Stimulated activated CD4-positive, alpha-beta T cell treated with anti-CD3 and anti-CD28 coated beads, TNF-alpha, amount 100 ng/mL, for 24 hours (primary cell): ENCODE results near the gene AUTS2.

Source experiments
- DNase-seq, 3 experiments: peaks; one replicate each; pipeline ENCODE4 v3.0.0-alpha.2; 2020; ENCODE audit warnings: low read depth in 3 of 3

AUTS2 gene

DNA sequence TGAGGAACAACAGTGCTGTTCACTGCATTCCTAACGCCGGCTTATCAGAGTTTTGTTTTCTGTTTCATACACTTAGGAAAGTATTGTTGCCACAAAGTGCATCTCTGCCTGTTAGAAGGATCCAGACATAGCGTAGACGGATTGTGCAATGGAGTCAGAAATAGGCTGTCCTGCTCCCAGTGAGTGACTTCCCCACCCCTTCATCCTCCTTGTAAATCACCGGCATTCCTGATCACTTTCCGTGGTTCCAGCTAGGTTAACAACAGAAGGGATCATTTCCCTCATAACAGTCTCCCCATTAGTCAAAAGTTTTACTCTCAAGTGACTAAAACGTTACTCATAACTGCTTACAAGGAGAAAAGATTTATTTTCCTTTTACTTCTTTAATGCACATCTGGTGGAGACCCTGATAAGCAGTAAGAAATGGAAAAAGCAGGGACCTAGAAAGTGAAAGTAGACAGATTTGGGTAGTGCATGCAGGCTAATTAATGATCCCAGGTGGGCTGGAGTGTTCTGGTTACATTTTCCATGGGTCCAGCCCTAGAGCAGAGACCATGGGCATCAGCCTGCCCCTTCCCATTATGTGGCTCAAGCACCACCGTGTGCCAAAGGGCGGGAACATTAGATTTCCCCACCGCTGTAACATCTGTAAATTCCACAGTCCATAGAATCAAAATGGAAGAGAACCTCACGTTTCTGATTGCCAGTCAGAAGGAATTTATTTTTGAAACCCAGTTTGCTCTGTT lies 1138.6 kb downstream of the AUTS2 start:
- no peak for DNase-seq

GRCh38 chr7:70738151-70738885 lies 1140.0 kb downstream of the AUTS2 start:
- no peak for DNase-seq

DNA sequence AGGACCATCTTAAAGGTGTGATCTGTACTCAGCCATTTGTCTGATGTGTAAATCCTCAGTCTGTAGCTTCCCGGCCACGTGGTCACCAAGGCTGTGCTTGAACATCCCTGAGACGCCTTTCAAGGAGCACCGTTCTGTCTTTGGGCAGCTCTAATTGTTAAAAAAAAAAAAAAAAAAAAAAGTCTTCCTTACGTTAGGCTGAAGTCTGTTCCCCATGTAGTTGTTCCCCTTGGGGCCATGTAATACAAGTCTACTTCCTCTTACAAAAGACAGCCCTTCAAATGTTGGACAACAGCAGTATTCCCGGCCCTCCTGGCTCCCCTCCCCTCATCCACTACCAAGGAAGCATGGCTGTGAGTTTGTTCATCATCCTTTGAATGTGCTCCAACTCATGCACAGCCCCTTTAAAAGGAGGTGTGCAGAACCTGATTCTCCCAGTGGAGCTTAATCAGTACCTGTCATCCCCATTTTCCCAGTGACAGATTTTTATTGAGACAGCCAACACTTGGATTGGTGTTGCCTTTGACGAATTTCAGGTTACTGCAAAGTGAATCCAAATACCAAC lies 1141.5 kb downstream of the AUTS2 start:
- no peak for DNase-seq

- no peak for DNase-seq
These were observed 1143.4 kb downstream of the AUTS2 start for GRCh38 chr7:70741666-70742065.

GRCh38 chr7:70743531-70744325 lies 1145.5 kb downstream of the AUTS2 start:
- no peak for DNase-seq

DNA sequence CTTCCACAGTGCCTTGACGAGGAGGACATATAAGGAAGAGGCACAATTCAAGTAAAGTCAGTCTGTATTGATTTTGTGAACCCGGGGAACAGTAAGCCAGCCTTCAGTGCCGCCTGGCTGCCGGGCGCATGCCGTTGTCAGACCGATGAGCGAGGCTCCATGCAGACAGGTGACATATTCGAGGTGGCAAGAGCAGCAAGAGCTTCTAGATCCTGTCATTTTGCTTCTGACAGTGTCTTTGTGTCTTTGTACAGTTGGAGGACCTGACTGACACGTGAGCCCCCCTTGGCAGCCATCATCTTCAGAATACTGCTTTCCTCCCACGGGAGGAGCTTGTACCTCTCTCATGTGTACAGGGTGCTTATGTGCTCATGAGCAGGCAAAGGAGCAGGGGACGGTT lies 1146.2 kb downstream of the AUTS2 start:
- DNase-seq = no peak

DNA sequence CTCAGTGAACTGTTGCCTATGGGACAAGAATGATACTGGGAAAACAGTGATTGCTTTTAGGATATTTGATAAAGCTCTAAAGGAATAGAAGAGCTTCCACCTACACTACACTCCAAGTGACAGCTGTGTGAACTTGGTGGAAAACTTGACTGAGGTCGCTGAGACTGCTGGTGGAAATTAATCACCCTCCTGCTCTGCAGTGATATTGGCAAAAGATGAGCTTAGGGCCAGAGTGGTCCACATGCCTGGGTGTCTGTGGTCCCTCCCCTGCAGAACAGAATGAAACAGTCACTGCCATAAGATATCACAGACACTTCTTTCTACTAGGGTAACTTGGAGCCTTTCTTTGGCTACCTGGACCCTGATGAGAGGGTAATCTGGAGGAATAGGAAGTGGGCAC lies 1151.6 kb downstream of the AUTS2 start:
- no peak for DNase-seq

DNA sequence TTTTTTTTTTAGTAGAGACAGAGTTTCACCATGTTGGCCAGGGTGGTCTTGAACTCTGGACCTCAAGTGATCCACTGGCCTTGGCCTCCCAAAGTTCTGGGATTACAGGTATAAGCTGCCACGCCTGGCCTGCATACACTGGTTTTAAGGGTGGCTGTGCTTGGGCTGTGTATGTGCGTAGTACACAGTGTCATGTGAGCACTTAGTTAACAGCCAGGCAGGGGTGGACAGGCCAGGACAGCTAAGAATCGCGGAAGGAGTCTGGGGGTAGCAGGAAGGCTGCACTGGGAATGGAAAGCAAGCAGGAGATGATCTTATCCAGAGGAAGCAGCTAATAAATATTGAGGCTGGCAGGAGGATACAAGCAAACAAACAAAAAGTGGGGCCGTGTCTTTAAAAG lies 1153.6 kb downstream of the AUTS2 start:
- no peak for DNase-seq

DNA sequence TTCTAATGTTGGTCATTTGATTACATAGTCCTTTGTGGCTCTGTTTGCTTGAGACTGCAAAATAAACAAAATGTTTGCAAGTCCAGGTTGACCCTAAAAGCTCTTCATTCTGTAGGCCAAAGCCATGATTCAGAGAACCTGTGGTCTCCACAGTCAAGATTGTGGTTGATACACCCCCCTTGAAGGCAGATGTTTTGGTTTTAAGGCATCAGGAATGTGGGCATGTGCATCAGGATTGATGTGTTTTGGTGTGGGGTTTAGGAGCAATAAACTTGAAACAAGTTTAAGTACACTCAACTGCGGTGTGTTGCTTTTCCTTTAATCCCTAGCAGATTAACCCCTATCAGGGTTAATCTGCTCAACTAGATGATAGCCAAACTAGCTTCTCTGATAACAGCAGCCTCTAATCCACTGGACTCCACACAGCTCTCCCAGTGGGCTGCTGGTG lies 1154.5 kb downstream of the AUTS2 start:
- DNase-seq = no peak

GRCh38 chr7:70756789-70757188 lies 1158.5 kb downstream of the AUTS2 start:
- no peak for DNase-seq

DNA sequence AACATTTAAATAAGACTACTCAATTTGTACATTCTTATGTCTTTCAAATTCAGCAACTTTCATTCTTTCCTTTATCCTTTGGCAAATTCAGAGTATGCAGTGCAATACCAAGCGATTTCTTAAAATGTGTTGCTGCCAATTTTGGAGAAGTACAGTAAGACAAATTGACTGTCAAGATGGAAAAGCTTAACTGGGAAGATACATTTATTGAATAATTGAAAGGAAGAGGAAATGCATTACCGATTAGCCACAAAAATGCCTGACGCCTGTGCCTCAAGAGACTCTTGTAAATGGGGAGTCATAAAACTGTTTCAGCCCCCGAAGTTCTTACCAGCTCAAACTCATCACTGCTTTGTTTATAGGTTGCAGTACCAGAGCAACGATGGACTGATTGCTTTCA lies 1160.4 kb downstream of the AUTS2 start:
- DNase-seq = no peak

- DNase-seq = no peak
These were observed 1161.4 kb downstream of the AUTS2 start for GRCh38 chr7:70759674-70760073.

DNA sequence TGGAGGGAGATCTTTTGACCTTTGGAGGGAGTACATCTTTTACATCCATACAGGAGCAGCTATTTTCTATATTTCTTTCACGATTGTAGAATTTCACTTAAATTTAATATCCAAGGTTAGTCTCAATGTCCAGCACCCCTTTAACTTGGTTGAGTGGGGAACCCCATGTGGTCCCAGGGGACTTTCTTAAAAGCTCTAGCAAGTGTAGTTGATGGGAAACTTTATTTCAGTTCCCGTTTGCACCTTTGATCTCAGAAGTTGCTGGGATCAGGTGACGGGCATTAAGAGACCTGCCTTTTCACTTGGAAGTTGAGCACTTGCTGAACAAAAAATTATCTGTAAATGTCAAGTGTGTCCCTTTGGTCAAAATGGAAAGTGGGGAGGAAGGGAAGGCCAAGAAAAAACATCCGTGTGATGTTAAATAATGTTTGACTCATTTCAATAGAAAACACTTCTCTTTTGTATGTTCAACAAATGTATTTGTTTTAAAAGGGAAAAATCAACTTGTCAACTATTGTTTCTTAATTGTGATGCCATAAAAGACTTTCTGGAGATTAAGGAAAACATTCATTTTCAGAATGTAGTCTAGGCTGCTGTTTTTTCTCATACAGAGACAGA lies 1163.5 kb downstream of the AUTS2 start:
- DNase-seq = no peak

- DNase-seq = no peak
These were observed 1164.4 kb downstream of the AUTS2 start for GRCh38 chr7:70762696-70763095.

DNA sequence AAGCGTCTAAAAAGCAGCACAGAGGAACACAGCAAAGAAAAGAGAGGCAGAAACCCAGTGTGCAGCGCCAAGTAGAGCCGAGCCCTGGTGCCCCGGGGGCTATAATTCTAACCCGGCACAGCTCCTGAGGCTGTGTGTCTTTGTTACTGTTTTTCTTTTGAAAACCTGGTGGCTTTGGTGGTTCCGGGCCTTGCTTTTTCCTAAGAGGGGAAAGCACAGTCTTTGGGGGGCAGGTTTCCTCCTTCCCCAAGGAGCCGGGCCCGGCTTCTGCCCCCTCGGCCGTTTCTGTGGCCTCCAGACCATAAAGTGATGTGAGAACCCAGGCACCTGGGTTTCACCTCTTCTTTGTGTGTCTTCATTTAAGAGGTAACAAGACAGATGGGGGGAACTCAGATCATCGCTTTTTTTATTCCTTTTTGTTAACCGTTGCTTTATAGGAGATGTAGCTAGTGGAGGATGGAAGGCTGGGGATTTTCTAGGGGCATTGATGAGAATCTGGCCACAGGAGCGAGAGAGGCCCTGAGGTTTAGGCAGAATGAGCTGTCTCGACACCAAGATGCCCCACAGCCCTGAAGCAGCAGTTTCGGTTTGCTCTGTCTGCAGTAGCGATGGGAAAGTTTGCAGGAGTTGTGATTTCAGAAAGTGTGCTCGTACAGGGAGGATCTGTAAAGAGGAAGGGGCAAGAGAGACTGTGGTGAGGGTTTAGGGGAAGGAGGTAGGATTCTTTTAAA lies 1165.9 kb downstream of the AUTS2 start:
- DNase-seq = no peak

DNA sequence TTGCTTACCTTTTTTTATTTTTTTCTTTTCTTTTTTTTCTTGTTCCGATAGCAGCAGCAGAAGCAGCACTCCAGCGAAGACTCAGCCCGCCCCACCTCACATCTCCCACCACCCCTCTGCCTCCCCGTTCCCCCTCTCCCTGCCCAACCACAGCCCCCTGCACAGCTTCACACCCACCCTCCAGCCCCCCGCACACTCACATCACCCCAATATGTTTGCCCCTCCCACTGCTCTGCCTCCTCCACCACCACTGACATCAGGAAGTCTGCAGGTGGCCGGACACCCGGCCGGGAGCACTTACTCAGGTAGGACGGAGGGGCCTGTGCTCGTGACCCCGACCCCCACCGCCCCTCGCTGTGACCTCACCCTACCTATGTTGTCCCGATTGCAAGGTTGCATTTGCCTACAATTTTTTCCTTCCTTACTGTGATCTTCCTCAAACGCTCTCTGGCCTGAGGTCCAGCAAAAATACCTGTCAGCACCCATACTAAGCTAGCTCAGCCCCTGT lies 1166.5 kb downstream of the AUTS2 start:
- DNase-seq = no peak

DNA sequence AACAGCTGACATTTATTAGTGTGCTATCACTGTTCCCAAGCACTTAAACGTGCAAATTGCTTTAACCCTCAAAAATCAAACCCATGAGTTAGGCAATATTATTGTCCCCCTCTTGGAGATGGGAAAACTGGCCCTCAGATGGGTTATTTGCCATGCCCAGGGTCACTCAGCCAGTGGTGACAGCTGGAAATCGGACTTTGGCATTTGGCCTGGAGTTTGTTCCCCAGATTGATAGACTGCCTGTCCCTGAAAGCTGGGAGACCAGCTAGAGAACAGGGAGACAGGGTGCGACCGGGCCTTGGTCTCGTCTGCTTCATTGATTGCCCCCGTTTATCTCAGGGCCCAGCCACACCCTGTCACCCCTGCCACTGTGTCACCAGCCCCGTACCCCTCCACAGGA lies 1167.4 kb downstream of the AUTS2 start:
- no peak for DNase-seq

GRCh38 chr7:70766109-70766508 lies 1167.8 kb downstream of the AUTS2 start:
- no peak for DNase-seq

GRCh38 chr7:70766694-70767093 lies 1168.4 kb downstream of the AUTS2 start:
- DNase-seq = no peak

GRCh38 chr7:70770154-70770553 lies 1171.9 kb downstream of the AUTS2 start:
- no peak for DNase-seq

GRCh38 chr7:70771451-70771850 lies 1173.2 kb downstream of the AUTS2 start:
- no peak for DNase-seq
